AG10803 (cell line): Measurements from ENCODE around the gene RFC3.

Experiments used
- DNase-seq: peaks from one replicate; pipeline ENCODE4 v3.0.0; 2010; ENCODE audit warnings: low read depth
- H3K4me3 ChIP-seq: 2 replicates; pipeline ENCODE4 v1.5.1; 2011; ENCODE audit warnings: mild to moderate bottlenecking, low read length, control low read depth
- TF ChIP-seq, protein P1 (sequence below): conservative IDR thresholded peaks from 2 replicates; pipeline ENCODE4 v1.5.1; 2011; ENCODE audit warnings: mild to moderate bottlenecking, low read length, control low read depth, inconsistent platforms

RFC3 gene

DNA sequence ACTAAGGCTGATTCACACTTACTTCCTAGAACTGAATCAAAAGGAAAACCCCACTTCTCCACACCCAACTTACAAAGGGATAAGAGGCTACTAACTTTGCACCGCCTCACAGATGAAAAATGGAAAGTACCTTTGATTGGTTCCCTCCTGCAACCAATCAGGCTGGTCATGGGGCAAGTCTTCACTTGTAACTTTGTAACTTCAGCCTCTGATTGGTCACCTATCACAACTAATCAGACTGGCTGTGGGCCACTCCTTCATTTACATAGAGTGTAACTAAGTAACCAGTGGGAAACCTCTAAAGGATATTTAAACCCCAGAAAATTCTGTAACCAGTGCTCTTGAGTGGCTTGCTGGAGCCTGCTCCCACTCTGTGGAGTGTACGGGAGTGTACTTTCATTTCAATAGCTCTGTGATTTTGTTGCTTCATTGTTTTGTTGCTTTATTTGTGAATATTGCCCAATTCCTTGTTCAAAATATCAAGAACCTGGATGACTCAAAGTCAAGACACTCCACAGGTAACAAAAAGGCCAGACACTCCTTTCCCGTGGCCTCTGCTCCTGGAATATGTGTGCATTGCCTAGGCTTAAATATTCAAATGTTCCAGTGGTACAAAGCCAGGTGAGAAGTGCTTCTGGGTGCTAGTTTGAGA, 50.5 kb downstream of the RFC3 start:
- no peak overlapping the region for H3K4me3 ChIP-seq
- DNase-seq = no peak
- TF ChIP-seq, protein P1, sequence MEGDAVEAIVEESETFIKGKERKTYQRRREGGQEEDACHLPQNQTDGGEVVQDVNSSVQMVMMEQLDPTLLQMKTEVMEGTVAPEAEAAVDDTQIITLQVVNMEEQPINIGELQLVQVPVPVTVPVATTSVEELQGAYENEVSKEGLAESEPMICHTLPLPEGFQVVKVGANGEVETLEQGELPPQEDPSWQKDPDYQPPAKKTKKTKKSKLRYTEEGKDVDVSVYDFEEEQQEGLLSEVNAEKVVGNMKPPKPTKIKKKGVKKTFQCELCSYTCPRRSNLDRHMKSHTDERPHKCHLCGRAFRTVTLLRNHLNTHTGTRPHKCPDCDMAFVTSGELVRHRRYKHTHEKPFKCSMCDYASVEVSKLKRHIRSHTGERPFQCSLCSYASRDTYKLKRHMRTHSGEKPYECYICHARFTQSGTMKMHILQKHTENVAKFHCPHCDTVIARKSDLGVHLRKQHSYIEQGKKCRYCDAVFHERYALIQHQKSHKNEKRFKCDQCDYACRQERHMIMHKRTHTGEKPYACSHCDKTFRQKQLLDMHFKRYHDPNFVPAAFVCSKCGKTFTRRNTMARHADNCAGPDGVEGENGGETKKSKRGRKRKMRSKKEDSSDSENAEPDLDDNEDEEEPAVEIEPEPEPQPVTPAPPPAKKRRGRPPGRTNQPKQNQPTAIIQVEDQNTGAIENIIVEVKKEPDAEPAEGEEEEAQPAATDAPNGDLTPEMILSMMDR = no peak

DNA sequence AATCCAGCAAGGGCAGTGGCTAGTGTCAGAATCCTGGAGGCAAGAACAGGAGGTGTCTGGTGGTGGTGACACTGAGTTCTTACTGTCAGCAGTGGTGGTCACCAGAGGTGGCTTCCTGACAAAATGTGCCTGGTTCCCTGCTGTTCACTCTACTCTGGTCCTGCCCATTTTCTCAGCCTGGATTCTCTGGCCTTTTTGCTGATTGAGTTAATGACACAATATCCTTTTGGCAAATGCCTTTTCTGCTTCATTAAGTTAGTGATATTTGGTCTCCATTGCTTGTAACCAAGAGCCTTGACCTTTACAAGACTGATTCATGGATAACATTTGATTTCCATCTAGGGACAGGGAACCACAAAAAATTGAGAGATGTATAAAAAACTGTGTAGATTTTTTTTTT, 51.1 kb downstream of the RFC3 start:
- DNase-seq = no peak
- no peak overlapping the region for H3K4me3 ChIP-seq
- TF ChIP-seq, protein P1 = no peak

DNA sequence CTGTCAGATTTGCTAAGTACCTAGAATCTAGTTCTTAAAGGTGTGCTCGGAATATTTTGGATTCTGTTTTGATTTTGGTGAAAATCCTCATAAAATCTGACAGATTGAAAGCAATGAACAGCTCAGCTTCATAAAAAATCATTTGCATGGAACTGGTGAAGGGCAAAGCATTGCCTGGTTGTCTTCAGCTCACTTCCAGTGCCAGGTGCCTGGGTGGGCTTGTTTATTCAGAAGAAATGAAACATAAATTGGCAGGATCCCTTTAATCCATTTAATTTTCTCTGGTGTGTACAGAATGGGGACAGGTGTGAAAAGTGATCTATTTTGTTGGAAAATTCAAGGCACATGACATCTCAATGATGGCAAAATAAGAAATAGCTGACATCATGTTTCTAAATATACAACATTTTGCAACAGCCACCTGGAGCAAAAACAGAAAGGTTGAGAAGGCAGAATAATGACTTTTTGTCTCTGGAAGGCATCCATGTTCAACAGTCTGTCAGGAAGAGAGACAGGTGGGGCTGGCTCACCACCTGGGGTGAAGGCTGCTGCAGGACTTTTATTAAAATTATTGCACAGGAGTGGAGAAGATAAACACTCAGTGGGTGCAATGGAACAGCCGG, 52.2 kb downstream of the RFC3 start:
- no peak overlapping the region for H3K4me3 ChIP-seq
- no peak for DNase-seq
- TF ChIP-seq, protein P1 = no peak

DNA sequence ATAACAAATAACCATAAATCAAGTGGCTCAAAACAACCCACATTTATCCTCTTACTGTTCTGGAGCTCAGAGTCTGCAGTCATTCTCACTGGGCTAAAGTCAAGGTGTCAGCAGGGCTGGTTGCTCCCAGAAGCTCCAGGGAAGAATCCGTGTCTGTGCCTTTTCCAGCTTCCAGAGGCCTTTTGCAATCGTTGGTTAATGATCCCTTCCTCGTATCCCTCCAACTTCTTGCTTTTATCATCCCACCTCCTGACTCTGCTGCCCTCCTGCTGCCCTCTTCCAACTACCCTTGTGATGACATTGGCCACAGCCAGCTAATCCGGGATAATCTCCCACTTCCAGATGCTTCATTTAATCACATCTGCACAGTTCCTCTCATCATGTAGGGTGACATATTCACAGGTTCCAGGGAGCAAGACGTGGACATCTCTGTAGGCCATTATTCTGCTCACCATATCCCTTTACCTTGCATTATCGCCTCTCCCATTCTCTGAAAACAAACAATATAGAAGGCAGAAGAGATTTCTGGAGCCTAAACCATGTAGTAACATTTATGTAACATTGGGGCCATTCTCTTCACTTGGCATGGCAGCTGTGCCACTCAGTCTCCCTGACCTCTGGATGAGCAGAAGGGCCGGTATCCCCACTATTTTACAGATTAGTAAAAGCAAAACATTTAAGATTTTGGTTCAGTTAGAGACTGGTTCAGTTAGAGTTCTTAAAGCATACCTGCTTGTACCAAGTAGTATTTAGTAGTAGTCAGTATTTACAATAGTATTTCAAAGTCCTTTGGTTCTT, 53.5 kb downstream of the RFC3 start:
- TF ChIP-seq, protein P1 = no peak
- no peak overlapping the region for H3K4me3 ChIP-seq
- DNase-seq = no peak

DNA sequence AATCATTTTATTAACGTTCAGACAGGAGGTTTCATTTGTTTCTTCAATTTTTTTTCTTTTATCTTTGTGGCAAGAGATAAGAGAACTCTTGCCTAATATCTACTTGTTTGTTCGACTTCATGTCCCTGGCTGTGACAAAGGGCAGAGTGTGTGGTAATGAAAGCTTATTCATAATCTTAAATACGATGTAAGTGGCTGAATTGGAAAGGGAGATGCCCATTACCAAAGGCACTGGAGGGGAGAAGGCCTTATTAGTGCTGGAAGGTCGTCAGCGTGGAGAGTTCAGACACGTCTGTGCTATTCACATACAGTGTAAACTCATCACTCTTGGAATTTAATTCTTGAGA, 54.0 kb downstream of the RFC3 start:
- DNase-seq = no peak
- H3K4me3 ChIP-seq = no peak overlapping the region
- TF ChIP-seq, protein P1 = no peak

DNA sequence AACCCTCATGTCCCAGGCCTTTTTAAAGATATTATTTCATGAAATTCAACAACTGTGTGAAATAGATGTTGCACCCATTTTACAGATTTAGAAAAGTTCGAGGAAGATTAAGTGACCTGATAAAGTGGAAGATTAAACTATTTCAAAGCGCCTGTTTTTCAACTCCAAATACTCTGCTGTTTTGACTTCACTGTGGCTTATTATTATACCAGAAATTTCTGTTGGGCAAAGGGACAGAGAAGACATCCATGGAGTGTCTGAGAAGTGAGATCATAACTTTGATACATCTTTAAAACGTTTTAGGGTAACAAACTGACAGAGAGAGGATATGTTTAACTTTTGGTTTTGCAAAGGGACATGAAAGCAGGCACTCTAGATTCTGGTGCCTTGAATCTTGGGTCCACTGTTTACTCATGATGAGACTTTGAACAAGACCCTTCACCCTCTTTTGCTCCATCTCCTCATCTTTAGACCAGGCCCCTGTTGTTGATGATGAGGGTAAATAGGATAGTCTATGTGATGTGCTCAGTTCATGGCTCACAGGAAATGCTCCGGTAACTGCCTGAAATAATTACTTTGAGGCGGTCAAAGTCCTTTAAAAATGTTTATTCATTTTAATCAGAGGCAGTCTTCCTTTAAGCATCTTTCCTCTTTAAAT, 55.4 kb downstream of the RFC3 start:
- no peak for DNase-seq
- TF ChIP-seq, protein P1 = no peak

More for the DNA sequence above, 55.4 kb downstream of the RFC3 start:
- H3K4me3 ChIP-seq = no peak overlapping the region
